Activated T-cell treated with anti-CD3 and anti-CD28 coated beads for 1 hour (primary cell): ENCODE data around the gene ARHGAP15.

ENCODE experiments used
- DNase-seq: peaks from one replicate; pipeline ENCODE4 v3.0.0-alpha.2; 2020; ENCODE audit warnings: low read depth

The ARHGAP15 gene

DNA sequence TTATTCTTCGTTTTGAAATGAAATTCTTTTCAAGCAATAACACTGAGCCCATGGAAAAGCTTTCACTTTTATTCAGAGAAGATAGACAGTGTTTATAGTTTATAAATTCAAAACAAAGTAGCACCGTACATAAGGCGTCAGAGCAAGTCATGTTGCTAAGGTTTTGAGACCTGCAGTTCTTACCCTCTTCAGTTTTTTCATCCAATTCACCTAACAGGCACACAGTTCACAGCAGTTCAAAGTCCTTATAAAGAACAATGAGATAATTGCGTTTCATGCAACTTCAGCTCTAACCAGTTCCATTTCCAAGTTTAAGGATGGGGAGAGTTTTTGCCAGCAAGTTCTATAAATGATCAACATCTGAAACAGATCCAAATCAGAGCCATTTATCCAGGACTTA is 96.7 kb downstream of the ARHGAP15 start:
- DNase-seq, result no peak

GRCh38 chr2:143226714-143227541 is 97.7 kb downstream of the ARHGAP15 start:
- DNase-seq, result no peak

DNA sequence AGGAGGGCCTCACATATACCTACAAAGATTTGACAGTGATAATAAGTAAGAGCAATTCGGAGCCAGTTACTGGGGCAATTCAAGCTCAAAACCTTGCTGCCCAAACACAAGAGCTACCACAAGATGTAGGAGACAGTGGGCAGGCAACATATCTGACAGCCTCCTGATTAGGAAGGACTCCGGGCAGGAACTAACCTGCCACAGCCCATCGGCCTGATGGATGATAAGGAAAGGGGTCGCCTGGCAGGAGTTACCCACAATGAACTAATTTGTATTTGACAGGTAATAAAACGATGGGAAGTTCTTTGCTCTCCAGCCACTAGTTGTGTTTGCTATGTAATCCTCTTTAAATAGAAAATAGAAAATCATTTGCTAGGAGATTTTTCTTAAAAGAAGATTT is 100.2 kb downstream of the ARHGAP15 start:
- DNase-seq, result no peak

GRCh38 chr2:143229952-143230351 is 100.7 kb downstream of the ARHGAP15 start:
- no peak for DNase-seq

DNA sequence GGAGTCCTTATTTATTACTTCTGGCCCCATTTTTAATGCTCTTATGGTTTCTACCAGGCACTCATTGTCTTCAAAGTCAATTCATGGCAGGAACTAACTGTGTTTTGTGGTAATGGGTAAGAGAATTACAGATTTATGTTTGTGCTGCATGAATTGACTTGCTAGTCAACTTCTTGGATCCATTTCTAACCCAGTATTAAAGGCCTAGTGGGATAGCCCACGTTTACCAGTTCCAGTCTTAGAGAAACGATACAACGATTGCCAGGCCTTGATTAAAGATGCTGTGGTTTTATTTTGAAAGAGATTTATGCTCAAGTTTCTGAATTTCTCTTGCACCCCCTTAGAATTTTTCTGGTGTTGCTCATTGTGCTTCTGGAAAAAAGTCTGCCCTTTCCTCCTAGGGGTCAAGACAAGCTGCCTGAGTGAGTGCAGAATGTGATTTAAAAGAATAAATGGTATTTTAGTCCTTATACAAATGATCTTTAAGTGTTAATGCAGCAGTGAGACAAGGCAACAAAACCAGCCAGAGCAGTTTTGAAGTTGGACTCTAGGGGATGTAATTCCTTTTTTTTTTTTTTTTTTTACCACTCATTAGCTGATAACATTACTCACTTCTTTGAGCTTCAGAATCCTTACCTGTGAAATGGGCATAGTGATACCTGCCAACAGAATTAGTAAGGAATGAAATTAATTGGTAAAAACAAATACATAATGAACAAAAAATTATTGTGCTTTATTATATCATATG is 101.5 kb downstream of the ARHGAP15 start:
- no peak for DNase-seq

DNA sequence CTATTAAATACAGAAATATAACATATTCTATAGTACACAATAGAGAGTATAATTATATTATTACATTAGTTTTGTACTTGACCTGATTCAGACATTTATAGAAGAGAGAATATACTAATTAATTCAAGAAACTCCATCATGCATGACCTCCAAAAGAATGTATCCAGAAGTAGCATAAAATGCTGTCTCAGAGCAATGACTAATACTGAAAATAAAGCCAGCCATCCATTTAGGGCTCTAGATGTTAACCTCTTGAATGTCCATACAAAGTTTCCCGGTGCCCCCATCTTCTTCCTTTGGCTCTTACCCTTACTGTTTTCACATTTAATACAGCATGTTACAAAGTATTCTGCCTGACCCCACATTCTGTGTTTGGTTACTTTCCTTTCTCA is 102.0 kb downstream of the ARHGAP15 start:
- DNase-seq, result no peak

- no peak for DNase-seq
Observed at GRCh38 chr2:143237146-143237777, 108.0 kb downstream of the ARHGAP15 start.

GRCh38 chr2:143241403-143242088 is 112.3 kb downstream of the ARHGAP15 start:
- DNase-seq, result no peak

GRCh38 chr2:143246246-143246645 is 117.0 kb downstream of the ARHGAP15 start:
- DNase-seq, result no peak

DNA sequence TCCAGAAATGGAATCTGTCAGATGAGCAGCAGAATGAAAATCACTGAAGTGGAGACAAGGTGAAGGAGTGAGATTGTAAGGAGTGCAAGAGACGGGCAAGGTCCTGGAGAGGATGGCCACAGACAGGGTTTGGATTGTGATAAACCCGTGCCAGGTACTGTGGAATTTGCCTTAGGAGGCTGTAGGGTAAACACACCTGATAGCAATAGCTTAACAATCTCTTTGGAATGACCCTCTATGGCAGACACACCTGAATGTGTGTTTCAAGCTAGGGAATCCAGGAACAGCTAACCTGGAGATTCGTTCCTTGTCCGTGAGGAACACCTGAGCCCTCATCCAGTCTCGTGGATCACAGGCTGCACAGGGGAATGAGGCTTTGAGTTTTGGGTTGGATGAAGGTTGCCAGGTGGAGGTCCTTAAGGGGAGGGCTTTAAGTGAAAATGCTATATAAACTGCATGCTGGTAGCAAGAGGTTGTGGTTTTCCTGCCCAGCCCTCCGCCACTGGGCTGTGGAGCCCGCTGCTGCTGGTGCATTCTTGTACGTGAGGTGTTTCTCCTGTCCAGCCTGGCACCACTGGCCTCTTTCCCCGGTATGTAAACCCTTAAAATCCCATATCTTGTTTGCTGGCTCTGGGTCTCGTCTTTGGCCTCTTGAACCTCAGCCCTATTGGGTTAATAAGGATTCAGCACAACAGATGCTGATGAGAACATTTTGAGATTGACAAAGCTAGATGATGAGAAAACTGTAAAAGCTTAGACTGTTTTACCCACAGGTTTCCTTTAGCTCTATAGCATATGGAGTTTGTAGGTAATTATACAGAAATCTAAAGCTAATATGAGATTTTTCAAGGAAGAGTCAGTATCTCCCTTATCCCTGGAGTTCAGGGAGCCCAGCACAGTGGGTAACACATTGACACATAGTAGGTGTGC is 117.9 kb downstream of the ARHGAP15 start:
- no peak for DNase-seq

GRCh38 chr2:143248631-143249030 is 119.4 kb downstream of the ARHGAP15 start:
- DNase-seq, result no peak

DNA sequence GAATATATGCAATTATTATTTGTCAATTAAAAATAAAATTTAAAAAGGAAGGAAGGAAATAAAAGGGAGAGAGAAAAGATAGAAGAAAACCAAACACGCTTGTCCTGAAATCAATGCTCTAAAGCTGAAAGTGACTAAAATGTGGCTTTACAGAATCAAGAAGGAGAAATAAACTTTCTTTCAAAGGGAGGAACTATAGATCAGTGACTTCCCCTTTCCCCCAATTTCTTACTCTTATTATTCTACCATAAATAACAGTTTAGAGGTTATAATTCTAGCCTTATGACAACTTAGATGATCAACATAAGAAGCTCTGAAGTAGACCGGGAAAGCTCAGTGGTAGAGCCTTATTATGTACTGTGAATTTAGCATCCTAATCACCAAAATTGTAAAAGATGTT is 122.5 kb downstream of the ARHGAP15 start:
- no peak for DNase-seq

DNA sequence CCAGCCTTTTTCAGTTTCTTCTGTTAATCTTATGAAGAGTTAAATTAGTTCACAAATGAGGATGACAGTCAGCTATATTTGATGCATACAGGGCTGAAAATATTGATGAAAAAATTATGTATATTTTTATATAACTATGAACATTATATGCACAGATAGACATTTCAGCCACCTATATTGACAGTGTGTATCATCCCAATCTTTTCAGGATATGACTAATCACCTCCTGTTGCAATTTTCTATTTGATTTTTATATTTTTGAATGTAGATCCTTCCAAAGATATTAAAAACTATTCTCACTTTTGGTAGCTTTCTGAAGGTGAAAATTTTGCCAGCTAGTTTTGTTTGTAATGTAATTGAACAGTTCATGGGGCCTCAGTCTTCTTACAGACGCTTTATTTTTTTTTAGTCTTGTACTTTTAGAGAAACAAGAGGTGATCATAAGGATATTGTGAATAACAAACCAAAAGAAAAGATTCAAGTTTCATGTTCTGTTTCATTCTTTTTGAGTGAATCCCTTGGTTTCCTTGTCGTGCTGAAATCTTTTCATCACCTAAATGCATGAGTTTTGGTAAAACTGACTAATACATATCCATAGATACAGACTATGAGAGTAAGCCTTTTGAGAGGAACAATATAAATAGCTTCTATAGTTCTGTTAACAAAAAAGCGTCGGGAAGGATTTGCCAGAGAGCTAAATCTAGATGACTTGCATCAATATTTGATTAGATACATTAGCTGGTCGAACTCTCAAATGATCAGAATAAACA is 123.1 kb downstream of the ARHGAP15 start:
- DNase-seq, result no peak

- DNase-seq, result peak; percentile 19
Observed at GRCh38 chr2:143254110-143254509, 124.9 kb downstream of the ARHGAP15 start.

GRCh38 chr2:143255086-143255485 is 125.9 kb downstream of the ARHGAP15 start:
- DNase-seq, result no peak

- no peak for DNase-seq
Observed at GRCh38 chr2:143255899-143256298, 126.7 kb downstream of the ARHGAP15 start.

GRCh38 chr2:143258126-143258892 is 129.1 kb downstream of the ARHGAP15 start:
- no peak for DNase-seq

DNA sequence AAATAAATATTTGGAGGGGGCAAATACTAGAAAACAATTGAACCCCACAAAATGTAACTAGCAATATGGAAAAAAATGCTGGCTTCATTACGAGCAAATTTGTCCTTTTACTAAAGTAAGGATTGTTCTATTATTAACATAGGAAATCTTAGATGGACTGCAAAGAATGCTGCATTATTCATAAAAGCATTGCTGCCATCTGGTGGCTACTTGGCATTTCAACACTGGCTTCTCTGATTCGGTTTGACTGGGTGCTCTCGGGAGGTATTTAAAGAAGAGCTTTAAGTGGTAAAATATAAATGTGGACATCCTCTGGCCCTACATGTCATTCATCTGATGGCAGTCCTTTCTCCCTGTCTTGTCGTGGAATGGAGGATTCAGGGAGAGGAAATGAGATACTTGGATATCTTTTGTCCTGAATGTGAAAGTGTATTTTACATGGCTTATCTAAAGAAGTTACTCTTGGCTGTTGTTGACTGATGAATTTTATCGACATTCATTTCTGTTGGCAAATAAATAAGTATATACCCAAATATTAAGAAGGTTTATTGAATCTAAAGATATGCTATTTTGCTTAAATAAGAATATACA is 130.2 kb downstream of the ARHGAP15 start:
- DNase-seq, result peak; percentile 57

DNA sequence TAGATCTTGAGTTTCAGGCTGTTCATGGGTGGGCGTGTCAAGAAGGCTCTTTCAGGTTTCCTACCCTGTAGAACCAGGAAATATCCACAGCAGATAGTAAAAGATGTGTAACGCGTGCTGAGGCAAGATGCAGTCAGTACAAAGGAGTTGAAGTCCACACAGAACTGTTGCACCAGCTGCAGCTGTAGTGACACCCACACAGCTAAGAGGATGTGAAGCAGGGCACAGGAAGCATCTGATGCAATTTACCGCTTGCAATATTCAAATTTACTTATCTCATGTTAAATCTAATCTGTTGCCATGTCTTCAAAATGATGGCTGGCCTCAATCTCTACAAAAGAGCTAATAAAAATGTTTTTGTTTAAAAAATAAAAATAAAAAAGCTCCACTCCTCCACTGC is 132.8 kb downstream of the ARHGAP15 start:
- DNase-seq, result peak; percentile 15
